Measurements from ENCODE around the gene VHLL. TPM values are rescaled to one million over a fixed set of nuclear protein-coding genes. Genes with fewer than 3 reads are reported as not detected.
A peak's percentile ranks its signal among the peaks of the same experiment; 100 is the strongest.

The VHLL gene
- total and polyA plus RNA-seq, 2 of the 13 experiments (the other 11 are each of a cell fraction or from before 2014, with no cell fraction given): 0.24 TPM; not detected in 1

DNA sequence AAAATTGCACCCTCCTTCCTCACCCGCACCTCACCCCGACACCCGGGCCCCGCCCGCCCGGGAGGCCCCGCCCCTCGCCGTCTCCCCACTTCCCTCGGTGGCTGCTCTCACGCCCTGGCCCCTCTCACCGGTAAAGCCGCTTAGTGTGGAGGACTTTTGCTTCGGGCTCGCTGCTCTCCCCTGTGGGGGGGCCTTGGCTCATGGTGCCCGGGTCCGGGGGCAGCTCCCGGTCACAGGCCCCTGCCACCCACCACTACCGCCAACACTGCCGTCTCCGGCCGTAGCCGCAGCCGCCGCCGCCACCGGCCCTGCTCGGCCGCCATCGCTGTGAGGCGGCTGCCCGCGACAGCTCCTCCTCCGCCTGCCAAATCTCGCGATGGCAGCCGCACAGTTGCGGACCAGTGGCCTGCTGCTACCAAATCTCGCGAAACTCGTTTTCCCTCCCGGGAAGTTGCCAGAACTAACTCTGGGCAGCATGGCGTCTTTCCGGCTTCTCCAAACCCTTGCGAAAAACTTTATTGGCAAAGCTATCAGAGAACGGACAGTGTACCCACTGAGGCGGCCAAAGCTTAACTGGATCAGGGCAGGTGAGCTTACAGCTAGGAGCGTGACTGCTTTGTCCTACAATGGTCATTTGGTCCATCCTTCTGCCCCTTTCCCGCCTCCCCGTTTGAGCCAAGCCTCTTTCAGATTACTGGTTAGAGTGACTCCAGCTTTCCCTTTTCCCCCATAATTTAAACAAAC is 16.5 kb downstream of the VHLL start, which contains the start of gene SMG5 (continued):
- TF ChIP-seq ZNF720 (CRISPR knock-in tag; IDR thresholded peaks at IDR 0.05) (no peak), ETV5 (CRISPR knock-in tag; IDR thresholded peaks at IDR 0.05; ENCODE audit: borderline replicate concordance) (peak; percentile 96), GATA4 (IDR thresholded peaks at IDR 0.05; ENCODE audit: borderline replicate concordance, low read depth) (no peak), ZNF570 (CRISPR knock-in tag; IDR thresholded peaks at IDR 0.05; ENCODE audit: borderline replicate concordance) (no peak), ZNF644 (CRISPR knock-in tag; IDR thresholded peaks at IDR 0.05; ENCODE audit: low read depth) (0 out of 2 replicates have a peak, but pooled peaks have one; percentile 25), SMAD1 (CRISPR knock-in tag; IDR thresholded peaks at IDR 0.05; ENCODE audit: borderline replicate concordance, low read depth) (no peak), ZNF709 (CRISPR knock-in tag; IDR thresholded peaks at IDR 0.05) (peak; percentile 89; the same call in 1 of the 2 replicates), MTA3 (CRISPR knock-in tag; IDR thresholded peaks at IDR 0.05) (no peak), MEF2D (CRISPR knock-in tag; IDR thresholded peaks at IDR 0.05) (peak; percentile 71; the same call in 1 of the 2 replicates), ZNF598 (CRISPR knock-in tag; IDR thresholded peaks at IDR 0.05; ENCODE audit: borderline replicate concordance) (0 out of 2 replicates have a peak, but pooled peaks have one; percentile 62)
- TF ChIP-seq, protein P1, sequence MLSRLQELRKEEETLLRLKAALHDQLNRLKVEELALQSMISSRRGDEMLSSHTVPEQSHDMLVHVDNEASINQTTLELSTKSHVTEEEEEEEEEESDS (CRISPR knock-in tag; IDR thresholded peaks at IDR 0.05; ENCODE audit: borderline replicate concordance): no peak
- TF ChIP-seq, protein P2, sequence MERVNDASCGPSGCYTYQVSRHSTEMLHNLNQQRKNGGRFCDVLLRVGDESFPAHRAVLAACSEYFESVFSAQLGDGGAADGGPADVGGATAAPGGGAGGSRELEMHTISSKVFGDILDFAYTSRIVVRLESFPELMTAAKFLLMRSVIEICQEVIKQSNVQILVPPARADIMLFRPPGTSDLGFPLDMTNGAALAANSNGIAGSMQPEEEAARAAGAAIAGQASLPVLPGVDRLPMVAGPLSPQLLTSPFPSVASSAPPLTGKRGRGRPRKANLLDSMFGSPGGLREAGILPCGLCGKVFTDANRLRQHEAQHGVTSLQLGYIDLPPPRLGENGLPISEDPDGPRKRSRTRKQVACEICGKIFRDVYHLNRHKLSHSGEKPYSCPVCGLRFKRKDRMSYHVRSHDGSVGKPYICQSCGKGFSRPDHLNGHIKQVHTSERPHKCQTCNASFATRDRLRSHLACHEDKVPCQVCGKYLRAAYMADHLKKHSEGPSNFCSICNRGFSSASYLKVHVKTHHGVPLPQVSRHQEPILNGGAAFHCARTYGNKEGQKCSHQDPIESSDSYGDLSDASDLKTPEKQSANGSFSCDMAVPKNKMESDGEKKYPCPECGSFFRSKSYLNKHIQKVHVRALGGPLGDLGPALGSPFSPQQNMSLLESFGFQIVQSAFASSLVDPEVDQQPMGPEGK (CRISPR knock-in tag; IDR thresholded peaks at IDR 0.05): peak; percentile 21; the same call in 1 of the 2 replicates
- TF ChIP-seq, protein P3, sequence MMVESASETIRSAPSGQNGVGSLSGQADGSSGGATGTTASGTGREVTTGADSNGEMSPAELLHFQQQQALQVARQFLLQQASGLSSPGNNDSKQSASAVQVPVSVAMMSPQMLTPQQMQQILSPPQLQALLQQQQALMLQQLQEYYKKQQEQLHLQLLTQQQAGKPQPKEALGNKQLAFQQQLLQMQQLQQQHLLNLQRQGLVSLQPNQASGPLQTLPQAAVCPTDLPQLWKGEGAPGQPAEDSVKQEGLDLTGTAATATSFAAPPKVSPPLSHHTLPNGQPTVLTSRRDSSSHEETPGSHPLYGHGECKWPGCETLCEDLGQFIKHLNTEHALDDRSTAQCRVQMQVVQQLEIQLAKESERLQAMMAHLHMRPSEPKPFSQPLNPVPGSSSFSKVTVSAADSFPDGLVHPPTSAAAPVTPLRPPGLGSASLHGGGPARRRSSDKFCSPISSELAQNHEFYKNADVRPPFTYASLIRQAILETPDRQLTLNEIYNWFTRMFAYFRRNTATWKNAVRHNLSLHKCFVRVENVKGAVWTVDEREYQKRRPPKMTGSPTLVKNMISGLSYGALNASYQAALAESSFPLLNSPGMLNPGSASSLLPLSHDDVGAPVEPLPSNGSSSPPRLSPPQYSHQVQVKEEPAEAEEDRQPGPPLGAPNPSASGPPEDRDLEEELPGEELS (CRISPR knock-in tag; IDR thresholded peaks at IDR 0.05): 0 out of 2 replicates have a peak, but pooled peaks have one; percentile 42
- TF ChIP-seq, protein P4, sequence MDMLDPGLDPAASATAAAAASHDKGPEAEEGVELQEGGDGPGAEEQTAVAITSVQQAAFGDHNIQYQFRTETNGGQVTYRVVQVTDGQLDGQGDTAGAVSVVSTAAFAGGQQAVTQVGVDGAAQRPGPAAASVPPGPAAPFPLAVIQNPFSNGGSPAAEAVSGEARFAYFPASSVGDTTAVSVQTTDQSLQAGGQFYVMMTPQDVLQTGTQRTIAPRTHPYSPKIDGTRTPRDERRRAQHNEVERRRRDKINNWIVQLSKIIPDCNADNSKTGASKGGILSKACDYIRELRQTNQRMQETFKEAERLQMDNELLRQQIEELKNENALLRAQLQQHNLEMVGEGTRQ (IDR thresholded peaks at IDR 0.05; ENCODE audit: low read depth, low read length): no peak
- TF ChIP-seq, protein P4 (CRISPR knock-in tag; IDR thresholded peaks at IDR 0.05; ENCODE audit: borderline replicate concordance): no peak
- TF ChIP-seq, protein P5, sequence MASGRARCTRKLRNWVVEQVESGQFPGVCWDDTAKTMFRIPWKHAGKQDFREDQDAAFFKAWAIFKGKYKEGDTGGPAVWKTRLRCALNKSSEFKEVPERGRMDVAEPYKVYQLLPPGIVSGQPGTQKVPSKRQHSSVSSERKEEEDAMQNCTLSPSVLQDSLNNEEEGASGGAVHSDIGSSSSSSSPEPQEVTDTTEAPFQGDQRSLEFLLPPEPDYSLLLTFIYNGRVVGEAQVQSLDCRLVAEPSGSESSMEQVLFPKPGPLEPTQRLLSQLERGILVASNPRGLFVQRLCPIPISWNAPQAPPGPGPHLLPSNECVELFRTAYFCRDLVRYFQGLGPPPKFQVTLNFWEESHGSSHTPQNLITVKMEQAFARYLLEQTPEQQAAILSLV (CRISPR knock-in tag; IDR thresholded peaks at IDR 0.05; ENCODE audit: borderline replicate concordance): peak; percentile 83; the same call in 1 of the 2 replicates
